ENCODE measurements around the gene INSR.

GRCh38 chr19:7337380-7338194, 43.4 kb upstream of the INSR start:
- TF ChIP-seq CTCF (conservative IDR thresholded peaks at IDR 0.05; ENCODE audit: low read depth, low read length) (no peak), EZH2phosphoT487 (IDR thresholded peaks at IDR 0.05; ENCODE audit: borderline replicate concordance, low read length) (no peak), EZH2 (IDR thresholded peaks at IDR 0.05; ENCODE audit: low read length, unreplicated experiment) (no peak)
